GM18511 (cell line): ENCODE data around the gene RTN4R.
"Not testable (repeated sequence)": the region's sequence is repeated elsewhere in the genome, so short reads cannot be mapped to it uniquely, and the experiment has no call there.

Experiments used
- ATAC-seq: cut with Tn5 transposase; IDR thresholded peaks from one replicate; pipeline ENCODE4 v1.9.1; 2021; ENCODE audit warnings: mild to moderate bottlenecking, moderate library complexity; ENCODE audit not compliant: unreplicated experiment

RTN4R gene

GRCh38 chr22:20289182-20290044, 21.3 kb upstream of the RTN4R start:
- ATAC-seq = not testable (repeated sequence)

DNA sequence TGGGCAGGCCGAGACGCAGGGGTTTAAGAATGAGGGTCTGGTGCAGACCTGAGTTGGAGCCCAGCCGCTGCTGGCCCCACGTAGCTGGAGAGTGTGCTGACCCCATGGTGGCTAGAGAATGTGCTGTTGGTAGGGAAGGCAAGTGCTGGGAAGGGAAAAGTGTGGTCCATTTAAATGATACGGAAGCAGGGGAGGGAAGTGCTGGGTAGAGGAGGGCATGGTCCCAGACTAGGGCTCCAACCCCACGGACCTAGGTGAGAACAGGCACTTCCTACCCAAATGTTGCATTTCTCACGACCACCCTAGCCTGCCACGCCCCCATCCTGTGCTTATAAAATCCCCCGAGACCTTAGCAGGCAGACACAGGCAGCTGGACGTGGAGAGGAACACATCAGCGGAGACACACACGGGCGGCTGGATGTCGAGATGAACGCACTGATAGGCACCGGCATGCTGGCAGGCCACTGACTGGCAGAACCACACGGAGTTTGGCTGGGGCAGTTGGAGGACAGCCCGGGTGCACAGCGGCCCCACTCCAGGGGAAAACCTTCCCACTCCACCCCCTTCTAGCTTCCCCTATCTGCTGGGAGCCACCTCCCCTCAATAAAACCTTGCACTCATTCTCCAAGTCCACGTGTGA, 18.8 kb upstream of the RTN4R start:
- not testable (repeated sequence) for ATAC-seq

DNA sequence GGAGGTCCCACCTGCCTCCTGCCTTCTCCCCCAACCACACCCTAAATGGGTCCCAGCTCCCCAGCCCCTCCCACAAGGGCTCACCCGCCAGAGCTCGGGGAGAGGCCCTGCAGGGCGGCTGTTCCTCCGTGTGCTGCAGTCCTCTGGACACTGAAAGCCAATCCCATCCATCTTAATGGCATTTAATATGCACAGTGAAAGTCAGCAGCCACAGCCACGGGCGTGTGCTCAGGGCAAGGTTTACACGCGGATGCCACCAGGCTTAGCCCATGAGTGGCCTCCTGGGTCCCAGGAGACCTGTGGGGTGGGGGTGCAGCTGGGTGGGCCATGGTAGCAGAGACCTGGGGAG, 18.2 kb upstream of the RTN4R start:
- not testable (repeated sequence) for ATAC-seq

DNA sequence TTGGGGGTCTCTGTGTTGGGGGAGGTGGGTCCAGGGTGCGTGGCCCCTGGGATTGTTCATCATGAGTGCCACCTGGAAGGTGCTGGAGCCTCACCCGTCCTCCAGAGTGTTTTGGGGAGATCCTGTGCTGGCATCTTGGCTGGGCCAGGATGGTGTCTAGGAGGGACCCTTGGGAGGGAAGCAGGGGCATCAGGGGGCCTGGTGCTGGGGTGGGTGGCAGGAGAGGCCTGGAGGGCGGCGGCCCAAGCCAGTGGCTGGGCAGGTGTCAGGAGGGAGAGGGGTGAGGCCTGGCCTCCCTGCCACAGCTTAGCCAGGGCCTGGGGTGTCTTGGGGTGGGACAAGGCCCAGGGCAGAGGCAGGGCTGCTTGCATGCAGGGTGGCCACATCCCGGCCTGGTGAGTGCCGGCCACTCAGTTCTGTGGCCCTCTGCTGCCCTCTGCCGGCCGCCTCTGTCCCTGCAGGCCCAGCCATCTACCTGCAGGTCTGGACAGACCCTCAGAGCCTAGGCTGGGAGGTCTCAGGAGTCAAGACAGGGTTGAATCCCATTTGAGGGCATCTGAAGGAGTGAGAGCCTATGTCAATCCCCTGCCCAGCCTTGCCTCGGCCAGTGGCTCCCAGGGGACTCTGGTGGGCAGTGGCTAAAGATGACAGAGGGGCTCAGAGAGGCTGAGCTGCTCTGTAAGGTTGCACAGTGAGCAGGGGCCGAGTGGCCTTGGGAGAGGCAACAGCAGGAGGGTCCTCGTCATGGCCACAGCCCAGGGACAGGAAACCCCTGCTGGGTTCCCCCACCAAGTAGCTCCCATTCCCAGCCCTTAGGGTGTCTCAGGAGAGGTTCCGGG, 17.6 kb upstream of the RTN4R start:
- ATAC-seq = not testable (repeated sequence)

GRCh38 chr22:20284471-20285086, 16.5 kb upstream of the RTN4R start:
- ATAC-seq = no peak

DNA sequence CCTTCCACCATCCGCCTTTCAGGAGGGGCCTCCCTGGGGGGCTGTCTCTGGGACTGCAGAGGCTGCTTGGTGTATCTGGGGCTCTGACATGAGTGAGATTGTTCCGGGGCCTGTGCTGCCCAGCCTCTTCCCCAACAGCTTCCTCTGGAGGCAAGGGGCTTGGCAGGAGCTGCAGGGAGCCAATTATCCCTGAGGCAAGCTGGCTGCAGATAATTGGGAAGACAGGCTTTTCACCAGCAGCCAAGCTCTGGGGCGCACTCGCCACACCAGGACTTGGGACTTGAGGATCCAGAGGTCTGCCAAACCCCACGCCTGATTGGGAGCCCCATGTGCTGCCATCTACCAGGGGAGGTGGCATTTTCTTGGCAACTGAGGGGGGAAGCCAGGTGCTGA, 15.6 kb upstream of the RTN4R start:
- ATAC-seq = no peak

- no peak for ATAC-seq
These were observed 15.0 kb upstream of the RTN4R start for GRCh38 chr22:20282901-20283673.

GRCh38 chr22:20281891-20282290, 13.8 kb upstream of the RTN4R start:
- ATAC-seq = no peak

DNA sequence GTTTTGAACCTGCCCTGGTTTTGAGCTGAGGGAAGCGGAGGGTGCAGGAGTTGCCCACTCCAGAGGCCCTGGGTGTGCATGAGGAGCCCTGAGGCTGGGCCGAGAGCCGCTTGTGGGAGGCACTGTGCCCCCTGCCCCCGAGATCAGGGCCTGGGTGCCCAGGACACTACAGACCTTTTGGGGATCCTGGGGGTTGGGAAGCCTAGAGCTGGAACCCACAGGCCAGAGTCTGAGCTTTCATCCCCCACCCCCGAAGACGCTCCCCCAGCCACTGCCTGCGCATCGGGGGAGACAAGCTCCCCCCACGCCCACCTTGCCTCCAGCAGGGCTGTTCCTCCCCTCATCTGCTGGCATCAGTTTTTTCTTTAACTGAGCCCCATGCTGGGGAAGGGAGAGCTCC, 13.4 kb upstream of the RTN4R start:
- not testable (repeated sequence) for ATAC-seq

- ATAC-seq = no peak
These were observed 12.7 kb upstream of the RTN4R start for GRCh38 chr22:20280866-20281265.

GRCh38 chr22:20280163-20280562, 12.0 kb upstream of the RTN4R start:
- ATAC-seq = not testable (repeated sequence)

DNA sequence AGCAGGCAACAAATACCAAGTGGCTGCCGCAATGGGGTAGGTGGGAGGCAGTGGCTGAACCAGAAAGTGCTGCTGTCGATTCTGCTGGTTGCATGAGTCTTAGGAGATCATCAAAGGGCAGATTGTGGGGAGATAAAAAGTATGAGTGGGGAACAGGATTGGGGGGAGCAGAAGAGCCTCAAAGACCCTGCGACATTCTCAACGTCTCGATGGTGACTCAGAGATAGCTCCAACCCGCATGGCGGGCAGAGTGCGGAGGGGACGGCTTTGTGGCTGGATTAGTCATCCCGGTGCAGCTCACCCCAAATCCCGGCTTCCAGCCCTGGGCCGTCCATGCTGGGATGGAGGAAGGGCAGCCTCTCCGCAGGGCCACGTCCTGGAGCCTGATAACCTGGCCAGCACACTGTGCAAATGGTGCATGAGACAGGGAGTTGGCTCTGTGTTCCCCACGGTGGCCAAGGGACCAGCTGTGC, 11.6 kb upstream of the RTN4R start:
- ATAC-seq = no peak

- ATAC-seq = not testable (repeated sequence)
These were observed 10.8 kb upstream of the RTN4R start for GRCh38 chr22:20278726-20279490.

DNA sequence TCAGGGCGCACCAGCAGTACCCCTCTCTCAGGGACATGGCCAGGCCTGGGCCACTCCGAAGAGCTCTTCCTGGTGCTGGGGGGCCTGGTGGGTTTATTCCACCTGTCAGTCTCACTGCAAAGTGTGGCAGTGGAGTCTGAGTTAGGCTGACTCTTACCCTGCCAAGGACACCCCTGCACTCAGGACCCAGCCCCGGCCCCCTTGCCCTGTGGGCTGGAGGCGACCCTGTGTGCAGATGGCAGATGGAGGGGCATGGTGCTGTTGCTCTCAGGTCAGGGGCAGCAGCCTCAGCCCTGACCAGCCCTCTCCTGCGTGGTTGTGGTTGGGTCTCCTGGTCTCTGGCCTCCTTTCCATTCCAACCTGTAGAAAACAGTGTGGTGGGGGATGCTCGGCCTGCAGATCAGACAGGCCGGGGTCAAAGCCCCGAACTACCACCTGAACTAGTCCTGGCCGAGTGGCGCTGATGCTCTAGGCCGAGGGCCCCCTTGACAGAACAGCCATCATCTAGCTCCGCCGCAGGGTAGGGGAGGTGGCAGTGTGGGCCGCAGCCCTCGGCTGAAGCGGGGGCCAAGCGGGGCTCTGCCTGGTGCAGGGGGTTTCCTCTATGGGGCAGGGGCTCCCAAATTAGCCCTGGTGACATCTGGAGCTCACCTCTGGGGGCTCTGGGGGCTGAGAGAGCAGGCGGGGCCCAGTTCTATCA, 10.0 kb upstream of the RTN4R start:
- ATAC-seq = not testable (repeated sequence)

GRCh38 chr22:20276468-20276867, 8.3 kb upstream of the RTN4R start:
- ATAC-seq = no peak

DNA sequence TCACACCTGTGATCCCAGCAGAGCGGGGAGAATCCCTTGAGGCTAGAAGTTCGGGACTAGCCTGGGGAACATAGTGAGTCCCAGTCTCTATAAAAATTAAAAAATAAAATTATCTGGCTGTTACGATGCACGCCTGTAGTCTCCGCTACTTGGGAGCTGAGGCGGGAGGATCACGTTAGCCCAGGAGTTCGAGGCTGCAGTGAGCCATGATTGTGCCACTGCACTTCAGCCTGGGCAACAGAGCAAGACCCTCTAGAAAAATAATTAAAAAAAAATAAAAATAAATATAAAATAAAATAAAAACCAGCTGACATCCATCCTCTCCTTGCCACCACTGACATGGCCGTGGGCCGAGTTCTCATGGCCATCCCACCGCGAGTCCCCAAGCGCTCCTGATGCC, 7.7 kb upstream of the RTN4R start:
- ATAC-seq = no peak

DNA sequence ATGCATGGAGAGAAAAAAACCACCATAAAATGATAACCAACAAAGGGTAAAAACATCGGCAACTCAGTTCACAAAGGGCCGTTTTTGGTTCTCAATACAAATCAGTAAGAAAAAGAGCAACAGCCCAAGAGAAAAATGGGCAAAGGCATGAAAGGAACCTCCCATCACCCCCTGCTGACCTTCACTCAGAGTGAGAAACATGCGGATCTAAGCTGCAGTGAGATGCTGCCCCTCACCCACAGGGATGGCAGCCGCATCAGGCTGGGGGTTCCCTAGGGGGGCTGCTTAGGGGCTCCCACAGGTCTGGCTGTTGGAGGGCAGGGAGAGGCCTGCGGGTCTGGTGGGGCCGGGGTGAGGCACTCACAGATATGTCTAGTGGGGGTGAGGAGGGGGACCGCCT, 7.2 kb upstream of the RTN4R start:
- ATAC-seq = not testable (repeated sequence)

DNA sequence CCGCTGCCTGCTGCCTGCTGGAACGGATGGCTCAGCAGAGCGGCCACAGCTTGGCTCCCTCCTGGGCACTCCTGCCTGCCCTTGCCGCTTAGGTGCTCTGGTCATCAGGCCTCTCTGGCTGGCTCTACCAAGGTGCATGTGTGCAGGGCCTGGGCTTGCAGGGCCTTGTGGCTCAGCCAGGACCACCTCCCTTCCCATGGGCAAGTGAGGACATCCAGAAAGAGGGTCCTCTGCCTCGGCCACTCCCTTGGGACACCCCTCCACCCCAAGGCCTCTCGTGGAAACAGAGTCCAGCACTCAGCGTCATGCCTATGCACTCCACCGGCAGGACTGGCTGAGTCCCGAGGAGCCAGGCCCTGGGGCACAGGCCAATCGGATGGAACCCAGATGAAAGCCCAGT, 6.3 kb upstream of the RTN4R start:
- ATAC-seq = not testable (repeated sequence)

GRCh38 chr22:20273758-20274181, 5.7 kb upstream of the RTN4R start:
- ATAC-seq = no peak
